Natural killer cell (primary cell): ENCODE results near the gene STARD4. TPM values are rescaled to one million over a fixed set of nuclear protein-coding genes. Genes with fewer than 3 reads are reported as not detected.

Source experiments
- ATAC-seq, 3 donors: fragments of 150-1000 bp in 2 of 3; fragments of 200-7000 bp in 1 of 3; cut with Tn5 transposase; 1 replicate in 1 of 3; 2 replicates in 2 of 3; pipeline ENCODE4 v1.10.0; 2021; ENCODE audit warnings: mild to moderate bottlenecking in 2 of 3, moderate library complexity in 2 of 3
- DNase-seq, 2 donors: peaks; one replicate each; pipeline versions ENCODE4 v3.0.0 to v3.0.0-alpha.2; 2013 to 2021; ENCODE audit warnings: mixed read lengths in 1 of 2
- H3K27ac ChIP-seq: one replicate; pipeline ENCODE4 v1.5.1; 2013; ENCODE audit warnings: mild to moderate bottlenecking, low read length
- H3K27me3 ChIP-seq: one replicate; pipeline ENCODE4 v1.6.1; 2013; ENCODE audit warnings: low read length; ENCODE audit not compliant: control insufficient read depth, insufficient read depth
- H3K36me3 ChIP-seq: one replicate; pipeline ENCODE4 v1.6.1; 2013; ENCODE audit warnings: low read length; ENCODE audit not compliant: control insufficient read depth, insufficient read depth
- H3K4me1 ChIP-seq: one replicate; pipeline ENCODE4 v1.6.1; 2013; ENCODE audit warnings: low read length; ENCODE audit not compliant: control insufficient read depth, insufficient read depth
- H3K4me3 ChIP-seq: one replicate; pipeline ENCODE4 v1.5.1; 2013; ENCODE audit warnings: low read length
- H3K9me3 ChIP-seq: one replicate; pipeline ENCODE4 v1.6.1; 2013; ENCODE audit warnings: low read length; ENCODE audit not compliant: control insufficient read depth, insufficient read depth
- H3K27ac Mint-ChIP-seq, 2 donors: one replicate each; pipeline ENCODE4 v1.8.0; 2022; ENCODE audit warnings: mild to moderate bottlenecking in 2 of 2, mixed read lengths in 2 of 2, moderate library complexity in 1 of 2
- H3K27me3 Mint-ChIP-seq, 2 donors: one replicate each; pipeline ENCODE4 v1.8.0; 2022; ENCODE audit warnings: low read depth in 2 of 2, mixed read lengths in 2 of 2
- H3K36me3 Mint-ChIP-seq: one replicate; pipeline ENCODE4 v1.8.0; 2022; ENCODE audit warnings: mixed read lengths
- H3K4me1 Mint-ChIP-seq, 2 donors: one replicate each; pipeline ENCODE4 v1.8.0; 2022; ENCODE audit warnings: mixed read lengths in 2 of 2
- H3K4me3 Mint-ChIP-seq: one replicate; pipeline ENCODE4 v1.8.0; 2022; ENCODE audit warnings: mild to moderate bottlenecking, moderate library complexity, mixed read lengths
- H3K9me3 Mint-ChIP-seq, 2 donors: one replicate each; pipeline ENCODE4 v1.8.0; 2022; ENCODE audit warnings: mixed read lengths in 2 of 2
- CTCF ChIP-seq: fragments of 200-600 bp; IDR thresholded peaks from one replicate; pipeline ENCODE4 v1.8.0; 2022; ENCODE audit warnings: antibody characterized with exemption
- WGBS: methylation state at CpG from one replicate; pipeline ENCODE4 v1.1.7; 2013; ENCODE audit warnings: missing lambda C conversion rate; ENCODE audit not compliant: insufficient coverage; 5-methylcytosine and 5-hydroxymethylcytosine counted together
- intact Hi-C: fragments of 100-400 bp; cut with micrococcal nuclease; formaldehyde crosslinking; loops from one replicate; pipeline ENCODE4 v1.14.2; 2022
- total RNA-seq, 4 donors: library from RNA; stranded (reverse); fragments of 120-200 nt in 1 of 4; gene quantifications; one replicate each; pipeline versions ENCODE4 v1.2.3 to v1.2.4, GENCODE V29; 2013 to 2022

The STARD4 gene
- total RNA-seq, 3 donors from 2014 or later (not counting 1 experiment from before 2014, with no cell fraction given), result 53.3 to 90.2 (median 53.6) TPM

- DNase-seq, result no peak
- H3K27me3 ChIP-seq, result no peaks in the 10 kb centered on the region
- H3K4me1 Mint-ChIP-seq, result peaks cover 21 to 24% of the 10 kb centered on the region in 2 donors
- intact Hi-C loops, result no loop called here
- no peaks in the 10 kb centered on the region for H3K9me3 Mint-ChIP-seq
- no peak overlapping the region for H3K4me3 Mint-ChIP-seq
- peaks cover 0 to 8% of the 10 kb centered on the region in 2 donors for H3K27me3 Mint-ChIP-seq
- no peak overlapping the region for H3K4me3 ChIP-seq
- peaks cover 3% of the 10 kb centered on the region for H3K4me1 ChIP-seq
- ATAC-seq, result no peak
- TF ChIP-seq CTCF, result no peak
- no peaks in the 10 kb centered on the region for H3K9me3 ChIP-seq
- H3K36me3 Mint-ChIP-seq, result no peaks in the 10 kb centered on the region
- H3K27ac Mint-ChIP-seq, result no peak overlapping the region
- no peak overlapping the region for H3K27ac ChIP-seq
- H3K36me3 ChIP-seq, result no peaks in the 10 kb centered on the region
- WGBS, result 88% methylated on average over 6 of the region's 6 CpGs
These were observed 36.1 kb upstream of the STARD4 start for GRCh38 chr5:111548348-111548950.

- no peak overlapping the region for H3K4me3 ChIP-seq
- Mint-ChIP-seq H3K4me3 (no peak overlapping the region), H3K27ac (no peak overlapping the region), H3K27me3 (peaks cover 7 to 34% of the 10 kb centered on the region in 2 donors), H3K36me3 (no peaks in the 10 kb centered on the region), H3K9me3 (no peaks in the 10 kb centered on the region), H3K4me1 (peaks cover 0 to 3% of the 10 kb centered on the region in 2 donors)
- intact Hi-C loops, result no loop called here
- H3K27ac ChIP-seq, result no peak overlapping the region
- DNase-seq, result no peak
- no peaks in the 10 kb centered on the region for H3K27me3 ChIP-seq
- TF ChIP-seq CTCF, result no peak
- no peaks in the 10 kb centered on the region for H3K36me3 ChIP-seq
- 86% methylated on average over 1 of the region's 1 CpG for WGBS
- no peak for ATAC-seq
- no peaks in the 10 kb centered on the region for H3K9me3 ChIP-seq
- no peaks in the 10 kb centered on the region for H3K4me1 ChIP-seq
These were observed 32.7 kb upstream of the STARD4 start for GRCh38 chr5:111545031-111545430.

- no peak for TF ChIP-seq CTCF
- Histone ChIP-seq H3K36me3 (no peaks in the 10 kb centered on the region), H3K27ac (no peak overlapping the region), H3K9me3 (no peaks in the 10 kb centered on the region), H3K27me3 (peaks cover 5% of the 10 kb centered on the region), H3K4me3 (no peak overlapping the region), H3K4me1 (no peaks in the 10 kb centered on the region)
- ATAC-seq (no peak), DNase-seq (no peak)
- H3K27ac Mint-ChIP-seq, result no peak overlapping the region
- peaks cover 16 to 37% of the 10 kb centered on the region in 2 donors for H3K27me3 Mint-ChIP-seq
- intact Hi-C loops, result loop anchor here (10.0 kb wide), 1 partner anchor 47 kb away; no protein-coding TSS in a partner anchor
- no peak overlapping the region for H3K4me3 Mint-ChIP-seq
- H3K9me3 Mint-ChIP-seq, result no peaks in the 10 kb centered on the region
- no peaks in the 10 kb centered on the region for H3K36me3 Mint-ChIP-seq
- no peaks in the 10 kb centered on the region for H3K4me1 Mint-ChIP-seq
- 86% methylated on average over 1 of the region's 1 CpG for WGBS
These were observed 25.0 kb upstream of the STARD4 start for GRCh38 chr5:111537141-111538024.
